HS-5 (cell line): ENCODE data around the gene EVC.

Source experiments
- DNase-seq: peaks from one replicate; pipeline ENCODE4 v3.0.0-alpha.2; 2012; ENCODE audit warnings: low read depth

The EVC gene

GRCh38 chr4:5710961-5711478 lies at the start of gene EVC:
Gene EVC (plus strand): TSS chr4:5711201. CDS start chr4:5711381, 180 bp downstream.
- no peak for DNase-seq

GRCh38 chr4:5661237-5661636 lies 49.8 kb upstream of the EVC start:
- no peak for DNase-seq

GRCh38 chr4:5662555-5662954 lies 48.4 kb upstream of the EVC start:
- DNase-seq: no peak

- DNase-seq: no peak
Observed at GRCh38 chr4:5664778-5665177, 46.2 kb upstream of the EVC start.

GRCh38 chr4:5666741-5667140 lies 44.3 kb upstream of the EVC start:
- DNase-seq: no peak

- no peak for DNase-seq
Observed at GRCh38 chr4:5676763-5677162, 34.2 kb upstream of the EVC start.

GRCh38 chr4:5678977-5679376 lies 32.0 kb upstream of the EVC start:
- DNase-seq: no peak

GRCh38 chr4:5683566-5683965 lies 27.4 kb upstream of the EVC start:
- DNase-seq: no peak

GRCh38 chr4:5685296-5685695 lies 25.7 kb upstream of the EVC start:
- no peak for DNase-seq

- DNase-seq: no peak
Observed at GRCh38 chr4:5686338-5686737, 24.7 kb upstream of the EVC start.

GRCh38 chr4:5689065-5689464 lies 21.9 kb upstream of the EVC start:
- DNase-seq: no peak

- DNase-seq: no peak
Observed at GRCh38 chr4:5691491-5692132, 19.4 kb upstream of the EVC start.

- no peak for DNase-seq
Observed at GRCh38 chr4:5693871-5694270, 17.1 kb upstream of the EVC start.

- DNase-seq: no peak
Observed at GRCh38 chr4:5696341-5696740, 14.7 kb upstream of the EVC start.

GRCh38 chr4:5700459-5700858 lies 10.5 kb upstream of the EVC start:
- DNase-seq: no peak

GRCh38 chr4:5701971-5702370 lies 9.0 kb upstream of the EVC start:
- no peak for DNase-seq

- DNase-seq: no peak
Observed at GRCh38 chr4:5703831-5704230, 7.2 kb upstream of the EVC start.

GRCh38 chr4:5704276-5704675 lies 6.7 kb upstream of the EVC start:
- DNase-seq: no peak

- DNase-seq: no peak
Observed at GRCh38 chr4:5705647-5706320, 5.2 kb upstream of the EVC start.

GRCh38 chr4:5706486-5707290 lies 4.3 kb upstream of the EVC start:
- no peak for DNase-seq

GRCh38 chr4:5707366-5707765 lies 3.6 kb upstream of the EVC start:
- no peak for DNase-seq

GRCh38 chr4:5707778-5708448 lies 3.1 kb upstream of the EVC start:
- DNase-seq: no peak
